ENCODE data around the gene KATNBL1.
A peak's percentile ranks its signal among the peaks of the same experiment; 100 is the strongest.

KATNBL1 gene, protein sequence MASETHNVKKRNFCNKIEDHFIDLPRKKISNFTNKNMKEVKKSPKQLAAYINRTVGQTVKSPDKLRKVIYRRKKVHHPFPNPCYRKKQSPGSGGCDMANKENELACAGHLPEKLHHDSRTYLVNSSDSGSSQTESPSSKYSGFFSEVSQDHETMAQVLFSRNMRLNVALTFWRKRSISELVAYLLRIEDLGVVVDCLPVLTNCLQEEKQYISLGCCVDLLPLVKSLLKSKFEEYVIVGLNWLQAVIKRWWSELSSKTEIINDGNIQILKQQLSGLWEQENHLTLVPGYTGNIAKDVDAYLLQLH

DNA sequence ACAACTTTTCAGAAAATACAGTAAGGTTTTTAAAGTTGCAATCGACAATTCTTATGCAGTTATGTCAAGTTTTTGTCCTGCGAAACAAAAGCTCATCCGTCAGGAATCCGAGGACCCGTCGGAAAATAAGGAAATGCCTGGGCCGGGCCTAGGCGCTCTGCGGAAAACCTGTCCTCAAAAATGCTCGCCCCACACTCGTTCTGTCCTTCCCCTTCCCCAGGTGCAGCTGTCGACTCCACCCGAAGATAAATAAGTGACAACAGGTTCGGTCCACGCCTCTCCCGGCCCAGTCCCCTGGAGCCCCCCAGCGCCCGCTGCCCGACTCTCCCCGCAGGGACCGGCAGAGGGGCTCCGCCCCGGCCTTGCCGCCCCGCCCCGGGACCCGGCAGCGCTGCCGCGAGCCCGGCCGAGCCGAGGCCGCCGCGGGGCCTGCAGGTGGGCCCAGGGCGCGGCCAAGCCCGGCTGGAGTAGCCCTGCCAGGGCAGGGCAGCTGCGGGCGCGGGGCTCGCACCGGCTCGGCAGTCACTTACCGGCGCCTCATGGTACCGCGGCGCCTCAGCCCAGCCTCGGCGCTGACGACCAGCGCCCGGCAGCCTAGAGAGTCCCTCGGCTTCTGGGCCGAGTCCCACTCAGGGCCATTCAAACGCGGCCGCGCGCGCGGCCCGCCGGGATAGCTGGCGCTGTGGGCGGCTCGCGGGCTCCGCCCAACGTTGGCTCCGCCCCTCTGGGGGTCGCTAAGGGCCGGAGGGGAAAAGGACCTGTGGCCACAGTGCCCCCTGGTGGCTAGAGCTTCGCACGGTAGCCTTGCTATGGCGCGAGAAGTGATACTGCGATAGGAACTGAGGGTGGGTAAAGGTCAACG is at the start of gene KATNBL1:
TSS of gene KATNBL1 (minus strand) at position 676 of the 862 bp plus-strand sequence. CDS start 46,420 bp downstream, outside the sequence.
- in situ Hi-C loops (cut with HindIII; ENCODE audit: low sequenced_read_pairs), result loop anchor here (5.0 kb wide), 1 partner anchor 62 kb away; no protein-coding TSS in a partner anchor
- peak; percentile 79 for DNase-seq (ENCODE audit: low read depth)
- H3K4me3 ChIP-seq (ENCODE audit: low read depth, low read length), result peak within 1 kb of the TSS; percentile 57
- TF ChIP-seq, protein P1, sequence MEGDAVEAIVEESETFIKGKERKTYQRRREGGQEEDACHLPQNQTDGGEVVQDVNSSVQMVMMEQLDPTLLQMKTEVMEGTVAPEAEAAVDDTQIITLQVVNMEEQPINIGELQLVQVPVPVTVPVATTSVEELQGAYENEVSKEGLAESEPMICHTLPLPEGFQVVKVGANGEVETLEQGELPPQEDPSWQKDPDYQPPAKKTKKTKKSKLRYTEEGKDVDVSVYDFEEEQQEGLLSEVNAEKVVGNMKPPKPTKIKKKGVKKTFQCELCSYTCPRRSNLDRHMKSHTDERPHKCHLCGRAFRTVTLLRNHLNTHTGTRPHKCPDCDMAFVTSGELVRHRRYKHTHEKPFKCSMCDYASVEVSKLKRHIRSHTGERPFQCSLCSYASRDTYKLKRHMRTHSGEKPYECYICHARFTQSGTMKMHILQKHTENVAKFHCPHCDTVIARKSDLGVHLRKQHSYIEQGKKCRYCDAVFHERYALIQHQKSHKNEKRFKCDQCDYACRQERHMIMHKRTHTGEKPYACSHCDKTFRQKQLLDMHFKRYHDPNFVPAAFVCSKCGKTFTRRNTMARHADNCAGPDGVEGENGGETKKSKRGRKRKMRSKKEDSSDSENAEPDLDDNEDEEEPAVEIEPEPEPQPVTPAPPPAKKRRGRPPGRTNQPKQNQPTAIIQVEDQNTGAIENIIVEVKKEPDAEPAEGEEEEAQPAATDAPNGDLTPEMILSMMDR (IDR thresholded peaks at IDR 0.05; ENCODE audit: low read depth, low read length, missing control alignments), result peak; percentile 92

DNA sequence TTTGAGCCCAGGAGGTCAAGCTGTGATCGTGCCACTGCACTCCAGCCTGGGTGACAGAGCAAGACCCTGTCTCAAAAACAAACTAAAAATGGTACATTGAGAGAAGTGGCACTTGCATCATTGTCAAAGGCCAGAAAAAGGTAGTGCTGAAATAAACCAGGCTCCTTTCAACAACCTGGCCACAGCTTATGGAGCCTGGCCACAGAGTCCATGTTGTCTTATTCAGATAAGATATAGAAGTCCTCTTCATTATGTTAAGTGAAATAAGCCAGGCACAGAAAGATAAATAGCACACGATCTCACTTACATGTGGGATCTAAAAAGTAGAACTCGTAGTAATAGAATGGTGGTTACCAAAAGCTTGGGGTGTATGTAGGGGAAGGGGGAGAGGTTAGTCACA is 49.7 kb upstream of the KATNBL1 start:
- DNase-seq (ENCODE audit: low read depth), result no peak
- TF ChIP-seq, protein P1 (IDR thresholded peaks at IDR 0.05; ENCODE audit: low read depth, low read length, missing control alignments), result no peak
- in situ Hi-C loops (cut with HindIII; ENCODE audit: low sequenced_read_pairs), result no loop called here
- H3K4me3 ChIP-seq (ENCODE audit: low read depth, low read length), result no peak overlapping the region

DNA sequence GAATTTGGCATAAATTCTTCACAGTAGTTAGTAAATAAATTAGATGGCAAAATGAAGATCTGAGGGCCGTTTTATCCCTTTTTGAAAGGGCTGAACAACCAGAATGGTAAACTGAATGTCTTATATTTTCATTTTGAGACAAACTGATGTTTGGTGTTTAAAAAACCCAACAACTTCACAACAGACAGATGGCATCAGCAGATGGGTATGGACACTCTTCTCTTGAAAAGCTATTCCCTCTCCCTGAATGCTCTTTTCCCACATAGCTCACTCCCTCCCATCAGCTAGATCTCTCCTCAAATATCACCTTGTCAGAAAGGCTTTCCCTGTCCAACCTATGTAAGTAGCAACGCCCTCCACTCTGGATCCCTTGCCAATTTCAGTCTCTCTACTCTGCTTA is 48.3 kb upstream of the KATNBL1 start:
- DNase-seq (ENCODE audit: low read depth), result no peak
- H3K4me3 ChIP-seq (ENCODE audit: low read depth, low read length), result no peak overlapping the region
- TF ChIP-seq, protein P1 (IDR thresholded peaks at IDR 0.05; ENCODE audit: low read depth, low read length, missing control alignments), result no peak
- in situ Hi-C loops (cut with HindIII; ENCODE audit: low sequenced_read_pairs), result no loop called here

DNA sequence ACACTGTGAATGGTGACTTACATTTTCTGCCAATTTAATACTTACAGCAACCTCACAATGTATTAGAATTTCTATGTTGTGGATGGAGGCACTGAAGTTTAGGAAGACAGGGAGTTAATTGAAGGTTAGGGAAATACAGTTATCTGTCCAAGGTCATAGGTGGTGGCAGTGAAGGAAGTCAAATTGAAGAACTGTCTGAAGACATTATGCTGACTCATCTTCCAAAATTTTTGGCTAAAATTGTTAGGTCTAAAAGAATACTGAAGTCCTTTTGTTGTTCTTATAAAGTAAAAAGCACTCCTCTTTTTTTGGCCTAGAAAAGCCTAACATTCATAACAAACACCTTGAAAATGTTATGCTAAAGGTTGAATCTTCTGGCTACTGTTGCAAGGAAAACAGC is 42.6 kb upstream of the KATNBL1 start:
- TF ChIP-seq, protein P1 (IDR thresholded peaks at IDR 0.05; ENCODE audit: low read depth, low read length, missing control alignments), result no peak
- in situ Hi-C loops (cut with HindIII; ENCODE audit: low sequenced_read_pairs), result no loop called here
- no peak overlapping the region for H3K4me3 ChIP-seq (ENCODE audit: low read depth, low read length)
- no peak for DNase-seq (ENCODE audit: low read depth)

DNA sequence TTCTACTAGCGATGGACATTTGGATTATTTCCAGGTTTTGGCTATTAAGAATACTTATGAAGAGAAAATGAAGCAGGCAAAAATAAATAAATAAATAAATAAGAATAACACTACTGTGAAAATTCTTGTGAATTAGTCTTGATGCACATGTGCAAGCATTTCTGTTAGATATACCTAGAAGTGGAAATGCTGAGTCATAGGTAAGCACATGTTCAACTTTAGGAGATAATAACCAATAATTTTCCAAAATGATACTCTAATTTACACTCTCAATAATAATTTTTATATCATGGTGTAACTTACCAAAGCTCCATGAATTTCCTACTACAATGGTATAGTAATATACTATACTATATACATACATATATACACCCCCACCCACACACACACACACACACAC is 38.3 kb upstream of the KATNBL1 start:
- no peak overlapping the region for H3K4me3 ChIP-seq (ENCODE audit: low read depth, low read length)
- in situ Hi-C loops (cut with HindIII; ENCODE audit: low sequenced_read_pairs), result no loop called here
- DNase-seq (ENCODE audit: low read depth), result no peak
- TF ChIP-seq, protein P1 (IDR thresholded peaks at IDR 0.05; ENCODE audit: low read depth, low read length, missing control alignments), result no peak

DNA sequence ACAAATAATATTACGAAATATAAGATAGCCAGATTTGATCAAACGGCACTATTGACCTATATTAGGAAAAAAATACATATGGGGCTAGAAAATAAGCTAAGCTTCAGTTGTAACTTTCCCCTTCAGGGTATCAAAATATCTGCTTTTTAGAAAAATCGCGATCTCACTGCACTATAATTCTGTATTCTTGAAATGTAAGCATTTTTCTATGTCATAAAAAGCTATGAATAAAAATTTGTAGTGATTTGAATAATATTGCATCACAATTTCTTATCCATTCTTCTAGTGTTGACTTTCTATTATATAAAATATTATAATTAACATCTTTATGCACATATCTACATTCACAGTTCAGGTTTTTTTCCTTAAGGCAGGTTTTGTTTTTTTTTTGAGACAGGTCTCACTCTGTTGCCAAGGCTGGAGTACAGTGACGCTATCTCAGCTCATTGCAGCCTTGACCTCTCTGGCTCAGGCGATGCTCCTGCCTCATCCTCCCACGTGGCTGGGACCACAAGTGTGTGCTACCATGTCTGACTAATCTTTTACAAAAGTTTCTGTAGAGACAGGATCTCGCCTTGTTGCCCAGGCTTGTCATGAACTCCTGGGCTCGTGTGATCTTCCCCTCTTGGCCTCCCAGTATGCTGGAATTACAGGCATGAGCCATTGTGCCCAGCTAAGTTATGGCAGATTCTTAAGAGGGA is 36.5 kb upstream of the KATNBL1 start:
- no peak for DNase-seq (ENCODE audit: low read depth)
- TF ChIP-seq, protein P1 (IDR thresholded peaks at IDR 0.05; ENCODE audit: low read depth, low read length, missing control alignments), result no peak
- in situ Hi-C loops (cut with HindIII; ENCODE audit: low sequenced_read_pairs), result no loop called here
- no peak overlapping the region for H3K4me3 ChIP-seq (ENCODE audit: low read depth, low read length)

All from astrocyte of the cerebellum (primary cell).